Activated naive CD4-positive, alpha-beta T cell treated with anti-CD3 and anti-CD28 coated beads, Interleukin-2, amount 50 U/mL, for 72 hours (primary cell): ENCODE data around the gene GLRA2. TPM values are rescaled to one million over a fixed set of nuclear protein-coding genes. Genes with fewer than 3 reads are reported as not detected.
"Not testable (repeated sequence)": the region's sequence is repeated elsewhere in the genome, so short reads cannot be mapped to it uniquely, and the experiment has no call there.

ENCODE experiments used
- ATAC-seq, 2 donors: fragments of 150-1000 bp; cut with Tn5 transposase; 2 replicates each; pipeline ENCODE4 v1.10.0; 2021; ENCODE audit warnings: mild to moderate bottlenecking in 2 of 2, moderate library complexity in 2 of 2
- DNase-seq, 2 donors: peaks; one replicate each; pipeline ENCODE4 v3.0.0; 2021 to 2022; ENCODE audit warnings: low spot score in 2 of 2
- H3K27ac Mint-ChIP-seq, 2 donors: one replicate each; pipeline ENCODE4 v1.8.0; 2022; ENCODE audit warnings: mild to moderate bottlenecking in 2 of 2, mixed read lengths in 2 of 2
- H3K36me3 Mint-ChIP-seq, 2 donors: one replicate each; pipeline ENCODE4 v1.8.0; 2022; ENCODE audit warnings: mixed read lengths in 2 of 2
- H3K9me3 Mint-ChIP-seq, 2 donors: one replicate each; pipeline ENCODE4 v1.8.0; 2022; ENCODE audit warnings: mixed read lengths in 2 of 2
- total RNA-seq, 2 donors: library from RNA; stranded (reverse); gene quantifications; one replicate each; pipeline ENCODE4 v1.2.3, GENCODE V29; 2022

Gene GLRA2
- total RNA-seq, 2 donors from 2014 or later = not detected

DNA sequence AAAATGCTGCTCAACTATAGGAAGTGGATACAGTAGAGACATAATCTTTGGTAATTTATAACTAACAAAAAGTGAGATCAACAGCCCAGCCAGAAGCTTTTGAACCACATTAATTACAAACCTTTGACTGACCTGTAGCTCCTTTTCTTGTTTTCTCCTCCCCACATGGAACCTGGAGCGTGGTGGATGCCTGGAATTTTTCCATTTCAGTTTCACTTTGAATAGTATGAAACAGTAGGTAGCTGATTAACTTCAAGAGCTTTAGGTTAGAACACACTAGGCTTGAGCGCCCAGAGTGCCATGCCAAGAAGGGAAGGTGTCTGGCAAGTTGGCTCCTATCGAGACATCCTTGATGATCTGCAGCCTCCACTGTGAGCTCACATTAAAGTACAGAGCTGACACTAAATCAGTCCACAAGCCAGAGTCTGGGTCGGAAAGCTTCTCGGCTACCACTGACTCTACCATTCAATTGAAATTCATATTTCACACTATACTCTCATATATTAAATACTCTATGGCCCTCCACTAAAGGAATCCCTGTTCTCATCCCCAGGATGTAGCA, 143.4 kb downstream of the GLRA2 start:
- Mint-ChIP-seq H3K9me3 (no peaks in the 10 kb centered on the region), H3K27ac (no peak overlapping the region), H3K36me3 (no peaks in the 10 kb centered on the region)
- DNase-seq = no peak
- no peak for ATAC-seq

- no peak overlapping the region for H3K27ac Mint-ChIP-seq
- peak in 1 of 2 donors; percentile 43 for ATAC-seq
- no peaks in the 10 kb centered on the region for H3K36me3 Mint-ChIP-seq
- DNase-seq = no peak
- no peaks in the 10 kb centered on the region for H3K9me3 Mint-ChIP-seq
These were observed 143.9 kb downstream of the GLRA2 start for GRCh38 chrX:14673236-14673635.

DNA sequence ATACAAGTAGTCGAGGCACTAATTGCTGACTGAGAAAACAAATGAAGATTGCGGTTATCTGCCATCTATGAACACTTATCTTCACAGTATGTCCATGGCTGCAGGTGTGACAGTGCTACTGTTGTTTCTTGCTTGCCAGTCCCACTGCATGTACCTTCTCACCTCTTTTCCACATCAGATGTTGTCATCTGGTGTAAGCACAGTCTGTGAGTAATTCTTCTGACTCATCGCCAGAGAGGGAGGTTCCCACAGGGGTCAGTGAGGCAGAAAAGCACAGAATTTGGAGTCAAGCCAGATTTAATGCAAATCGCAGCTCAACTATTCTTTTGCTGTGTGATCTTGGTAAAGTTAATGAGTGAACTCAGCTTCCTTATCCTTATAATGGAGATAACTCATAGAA, 144.4 kb downstream of the GLRA2 start:
- ATAC-seq (peak; percentile 69 to 94), DNase-seq (peak in 1 of 2 donors; percentile 4)
- H3K36me3 Mint-ChIP-seq = no peaks in the 10 kb centered on the region
- no peaks in the 10 kb centered on the region for H3K9me3 Mint-ChIP-seq
- no peak overlapping the region for H3K27ac Mint-ChIP-seq

DNA sequence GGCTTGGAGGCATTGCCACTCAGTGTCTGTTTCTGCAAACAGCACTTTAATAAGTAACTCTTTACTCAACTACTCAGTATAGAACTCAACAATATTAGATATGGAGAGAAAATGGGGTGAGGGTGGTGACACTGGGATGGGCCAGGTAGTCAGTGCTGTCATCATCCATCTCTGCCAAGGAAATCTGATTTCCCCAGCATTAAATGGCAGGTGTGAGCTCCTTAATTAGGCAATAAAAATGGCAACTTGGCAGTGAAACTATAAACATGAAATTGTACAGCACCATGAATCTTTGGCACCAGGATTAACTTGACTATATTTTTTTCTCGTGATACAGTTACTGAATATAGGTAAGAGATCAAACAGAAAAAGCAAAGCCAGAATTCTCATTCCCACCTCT, 146.2 kb downstream of the GLRA2 start:
- Mint-ChIP-seq H3K27ac (no peak overlapping the region), H3K36me3 (no peaks in the 10 kb centered on the region), H3K9me3 (no peaks in the 10 kb centered on the region)
- ATAC-seq (no peak), DNase-seq (no peak)

DNA sequence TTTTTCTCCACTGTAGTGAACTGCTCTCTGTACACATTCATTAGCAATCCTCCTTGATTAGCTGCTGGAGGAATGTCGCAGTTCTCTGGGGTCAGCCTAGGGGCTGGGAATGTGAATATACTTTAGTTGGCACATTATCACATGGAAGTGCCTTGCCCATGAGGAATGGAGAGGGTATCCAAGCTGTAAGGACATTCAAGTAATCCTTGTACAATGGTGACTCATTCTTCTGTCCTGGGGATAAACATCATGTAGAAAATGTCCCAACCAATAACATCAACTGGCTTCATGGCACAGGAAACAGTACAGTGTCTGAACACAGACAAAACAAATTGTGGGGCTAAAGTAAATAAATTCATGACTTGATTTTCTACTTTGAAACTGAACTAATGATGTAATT, 147.1 kb downstream of the GLRA2 start:
- H3K27ac Mint-ChIP-seq = no peak overlapping the region
- no peaks in the 10 kb centered on the region for H3K9me3 Mint-ChIP-seq
- ATAC-seq (no peak), DNase-seq (no peak)
- no peaks in the 10 kb centered on the region for H3K36me3 Mint-ChIP-seq

- peaks cover 0 to 12% of the 10 kb centered on the region in 2 donors for H3K9me3 Mint-ChIP-seq
- H3K27ac Mint-ChIP-seq, ATAC-seq, H3K36me3 Mint-ChIP-seq, DNase-seq: not testable (repeated sequence)
These were observed 159.0 kb downstream of the GLRA2 start for GRCh38 chrX:14688331-14688730.

DNA sequence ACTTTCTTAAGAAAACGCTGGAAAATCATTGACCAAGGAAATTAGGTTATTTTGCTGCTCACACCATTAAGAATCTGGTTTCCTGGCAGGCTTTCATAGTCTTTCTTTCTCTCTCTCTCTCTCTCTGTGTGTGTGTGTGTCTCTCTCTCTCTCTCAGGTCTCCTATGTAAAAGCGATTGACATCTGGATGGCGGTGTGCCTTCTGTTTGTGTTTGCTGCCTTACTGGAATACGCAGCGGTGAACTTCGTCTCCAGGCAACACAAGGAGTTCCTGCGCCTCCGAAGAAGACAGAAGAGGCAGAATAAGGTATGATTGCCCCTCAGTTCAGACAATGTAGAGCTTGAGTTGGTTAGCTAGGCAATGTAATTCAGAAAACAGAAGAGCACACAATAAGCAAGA, 161.2 kb downstream of the GLRA2 start:
- Mint-ChIP-seq H3K36me3 (peaks cover 0 to 5% of the 10 kb centered on the region in 2 donors), H3K9me3 (peaks cover 0 to 13% of the 10 kb centered on the region in 2 donors), H3K27ac (no peak overlapping the region)
- DNase-seq (no peak), ATAC-seq (no peak)

DNA sequence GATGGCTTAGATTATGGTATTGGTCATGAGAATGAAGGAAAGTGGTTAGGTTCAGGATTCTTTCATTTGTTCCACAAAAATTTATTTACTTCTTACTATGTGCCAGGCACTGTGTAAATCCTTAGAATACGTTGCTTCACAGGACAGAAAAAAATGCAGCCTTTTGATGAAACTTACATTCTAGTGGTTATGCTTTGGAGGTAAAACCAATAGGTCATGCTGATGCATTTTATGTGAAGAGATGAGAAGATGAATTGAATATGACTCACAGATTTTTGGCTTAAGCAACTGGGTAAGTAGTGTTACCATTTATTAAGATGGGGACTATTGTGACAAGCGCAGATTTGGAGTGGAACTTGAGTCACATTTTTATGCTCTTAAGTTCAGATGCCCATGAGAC, 165.3 kb downstream of the GLRA2 start:
- no peak overlapping the region for H3K27ac Mint-ChIP-seq
- DNase-seq (no peak), ATAC-seq (no peak)
- H3K9me3 Mint-ChIP-seq = peaks cover 0 to 7% of the 10 kb centered on the region in 2 donors
- H3K36me3 Mint-ChIP-seq = peaks cover 0 to 5% of the 10 kb centered on the region in 2 donors

DNA sequence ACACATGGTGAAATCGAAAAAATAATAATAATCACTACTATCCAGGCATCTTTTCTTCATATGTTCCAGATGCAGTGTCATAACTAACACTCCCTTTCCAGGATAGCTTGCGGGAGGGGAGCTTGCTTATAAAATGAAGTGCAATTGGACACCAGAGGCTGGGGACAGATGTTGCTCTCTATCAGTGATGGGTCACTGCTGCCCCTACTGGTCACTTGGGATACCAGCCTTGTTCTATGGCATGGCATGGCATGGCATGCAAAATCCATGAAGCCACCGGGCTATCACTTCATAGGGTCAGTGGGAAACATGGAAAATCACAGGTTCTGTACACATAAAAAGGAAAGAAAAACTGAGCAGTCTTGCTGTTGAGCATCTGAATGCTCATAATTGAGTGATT, 168.1 kb downstream of the GLRA2 start:
- DNase-seq (peak in 1 of 2 donors; percentile 3), ATAC-seq (no peak)
- Mint-ChIP-seq H3K9me3 (peaks cover 0 to 7% of the 10 kb centered on the region in 2 donors), H3K27ac (no peak overlapping the region), H3K36me3 (no peaks in the 10 kb centered on the region)

- Mint-ChIP-seq H3K9me3 (peaks cover 0 to 7% of the 10 kb centered on the region in 2 donors), H3K36me3 (no peaks in the 10 kb centered on the region), H3K27ac (no peak overlapping the region)
- no peak for ATAC-seq
- no peak for DNase-seq
These were observed 169.5 kb downstream of the GLRA2 start for GRCh38 chrX:14698790-14699189.

- ATAC-seq = no peak
- no peak overlapping the region for H3K27ac Mint-ChIP-seq
- no peak for DNase-seq
- peaks cover 0 to under 1% of the 10 kb centered on the region in 2 donors for H3K9me3 Mint-ChIP-seq
- no peaks in the 10 kb centered on the region for H3K36me3 Mint-ChIP-seq
These were observed 171.6 kb downstream of the GLRA2 start for GRCh38 chrX:14700982-14701381.

- Mint-ChIP-seq H3K36me3 (no peaks in the 10 kb centered on the region), H3K9me3 (no peaks in the 10 kb centered on the region), H3K27ac (no peak overlapping the region)
- no peak for ATAC-seq
- DNase-seq = no peak
These were observed 172.8 kb downstream of the GLRA2 start for GRCh38 chrX:14702145-14702544.

DNA sequence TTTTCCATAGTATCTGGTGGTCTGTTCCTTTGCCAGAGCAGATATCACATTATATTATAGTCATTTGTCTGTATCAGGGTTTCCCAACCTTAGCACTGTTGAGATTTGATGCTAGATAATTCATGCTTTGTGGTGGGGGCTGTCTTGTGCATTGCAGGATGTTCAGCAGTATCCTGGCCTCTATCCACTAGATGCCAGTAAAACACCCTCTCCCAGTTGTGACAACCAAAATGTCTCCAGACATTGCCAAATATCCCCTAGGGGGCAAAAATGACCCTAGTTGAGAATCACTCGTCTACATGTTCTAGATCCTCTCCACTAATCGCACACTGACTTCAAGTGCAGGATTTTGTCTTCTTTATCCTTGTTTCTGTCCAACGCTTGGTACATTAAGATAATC, 182.8 kb downstream of the GLRA2 start:
- DNase-seq (no peak), ATAC-seq (no peak)
- H3K27ac Mint-ChIP-seq = no peak overlapping the region
- no peaks in the 10 kb centered on the region for H3K9me3 Mint-ChIP-seq
- H3K36me3 Mint-ChIP-seq = no peaks in the 10 kb centered on the region

DNA sequence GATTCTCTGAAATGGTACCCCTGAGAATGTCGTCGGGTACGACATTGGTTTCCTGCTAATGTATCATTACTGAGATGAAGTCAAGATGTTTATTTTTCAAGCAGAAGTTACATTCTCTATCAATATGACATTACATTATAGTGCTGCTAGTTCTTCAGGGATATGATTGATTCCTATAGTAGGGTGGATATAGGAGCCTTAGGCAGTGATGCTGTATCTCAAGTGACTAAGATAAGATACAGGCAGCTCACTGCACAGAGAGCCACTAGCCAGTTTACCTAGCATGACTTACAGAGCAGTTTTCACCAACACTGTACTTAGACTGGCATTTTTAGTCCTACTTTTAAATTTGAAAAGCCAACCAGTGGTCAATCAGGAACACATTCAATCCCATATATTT, 188.6 kb downstream of the GLRA2 start:
- Mint-ChIP-seq H3K9me3 (no peaks in the 10 kb centered on the region), H3K36me3 (no peaks in the 10 kb centered on the region), H3K27ac (no peak overlapping the region)
- ATAC-seq (peak in 1 of 2 donors; percentile 63), DNase-seq (no peak)

DNA sequence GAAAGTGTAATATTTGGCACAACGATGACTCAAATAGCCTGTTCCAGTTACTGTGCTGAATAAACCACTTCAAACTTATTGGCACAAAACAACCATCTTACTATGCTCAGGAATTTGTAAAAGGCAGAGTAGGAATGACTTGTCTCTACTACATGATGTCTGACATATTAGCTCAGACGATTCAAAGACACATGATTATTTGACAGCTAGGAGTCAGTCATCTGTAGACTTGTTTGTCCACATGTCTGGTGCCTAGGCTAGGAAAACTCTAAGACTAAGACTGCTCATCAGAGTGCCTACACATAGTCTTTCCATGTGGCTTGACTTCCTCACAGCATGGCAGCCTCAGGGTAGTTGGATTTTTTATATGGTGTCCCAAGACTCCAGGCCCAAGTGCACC, 189.1 kb downstream of the GLRA2 start:
- DNase-seq (no peak), ATAC-seq (peak in 1 of 2 donors; percentile 32)
- H3K27ac Mint-ChIP-seq = no peak overlapping the region
- no peaks in the 10 kb centered on the region for H3K9me3 Mint-ChIP-seq
- no peaks in the 10 kb centered on the region for H3K36me3 Mint-ChIP-seq

DNA sequence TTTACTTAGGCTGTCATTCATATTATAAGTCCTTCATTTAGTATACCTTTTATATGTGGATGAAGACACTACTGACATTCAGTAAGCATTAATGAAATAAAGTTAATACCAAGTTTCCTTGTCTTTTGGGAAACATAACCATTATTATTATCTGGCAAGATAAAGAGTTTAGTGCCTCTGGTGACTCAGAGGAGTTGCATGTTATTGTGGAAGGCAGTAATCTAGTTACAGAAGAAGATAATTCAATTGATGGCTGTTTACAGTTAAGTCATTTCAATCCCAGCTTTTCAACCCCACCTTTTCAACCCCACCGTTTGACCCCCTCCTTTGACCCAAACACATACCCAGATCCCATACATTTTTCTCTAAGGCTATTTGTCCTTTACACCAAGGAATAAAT, 199.7 kb downstream of the GLRA2 start:
- no peaks in the 10 kb centered on the region for H3K9me3 Mint-ChIP-seq
- no peak for DNase-seq
- no peak for ATAC-seq
- H3K27ac Mint-ChIP-seq = no peak overlapping the region
- no peaks in the 10 kb centered on the region for H3K36me3 Mint-ChIP-seq

DNA sequence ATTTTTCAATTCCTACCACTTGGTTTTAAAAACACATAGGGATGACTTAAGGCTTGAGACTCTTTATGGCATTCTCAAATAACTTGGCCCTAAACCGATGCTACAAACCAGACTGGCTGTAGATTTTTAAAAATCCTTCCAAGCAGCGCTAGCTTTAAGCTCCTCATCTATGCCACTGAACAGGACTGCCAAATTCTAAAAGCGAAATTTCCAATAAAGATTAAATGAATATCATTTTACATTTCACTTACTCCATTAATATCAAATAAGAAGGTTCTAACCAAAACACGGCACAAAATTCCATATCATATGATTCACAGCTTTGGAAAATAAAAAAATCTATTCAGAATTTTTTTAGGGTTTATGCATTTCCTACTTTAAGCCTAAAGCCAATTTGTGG, 209.3 kb downstream of the GLRA2 start:
- DNase-seq (no peak), ATAC-seq (no peak)
- H3K9me3 Mint-ChIP-seq = no peaks in the 10 kb centered on the region
- H3K27ac Mint-ChIP-seq = no peak overlapping the region
- no peaks in the 10 kb centered on the region for H3K36me3 Mint-ChIP-seq

DNA sequence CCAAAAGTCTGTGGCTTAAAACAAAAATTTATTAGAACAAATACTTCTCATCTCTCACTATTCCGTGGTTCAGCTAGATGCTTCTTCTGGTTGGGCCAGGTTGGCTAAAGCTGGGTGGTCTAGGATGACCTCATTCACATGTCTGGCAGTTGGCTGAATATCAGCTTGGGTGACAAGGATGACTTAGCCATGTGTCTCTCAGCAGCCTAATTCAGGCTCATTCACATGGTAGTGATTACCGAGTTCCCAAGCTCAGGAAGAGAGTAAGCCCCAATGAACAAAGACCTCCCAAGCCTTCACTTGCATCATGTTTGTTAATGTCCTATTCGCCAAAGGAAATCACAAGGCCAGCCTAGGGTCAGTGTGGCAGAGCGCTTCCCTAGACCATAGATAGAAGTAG, 224.1 kb downstream of the GLRA2 start:
- ATAC-seq = no peak
- peaks cover 0 to 4% of the 10 kb centered on the region in 2 donors for H3K9me3 Mint-ChIP-seq
- no peak overlapping the region for H3K27ac Mint-ChIP-seq
- DNase-seq = no peak
- H3K36me3 Mint-ChIP-seq = no peaks in the 10 kb centered on the region
